DMS 273 (cell line): ENCODE measurements around the gene CD44.

Experiments
- DNase-seq: peaks from one replicate; lab custom pipeline; 2025; ENCODE audit not compliant: unreplicated experiment; lab: John Stamatoyannopoulos, UW

The CD44 gene

DNA sequence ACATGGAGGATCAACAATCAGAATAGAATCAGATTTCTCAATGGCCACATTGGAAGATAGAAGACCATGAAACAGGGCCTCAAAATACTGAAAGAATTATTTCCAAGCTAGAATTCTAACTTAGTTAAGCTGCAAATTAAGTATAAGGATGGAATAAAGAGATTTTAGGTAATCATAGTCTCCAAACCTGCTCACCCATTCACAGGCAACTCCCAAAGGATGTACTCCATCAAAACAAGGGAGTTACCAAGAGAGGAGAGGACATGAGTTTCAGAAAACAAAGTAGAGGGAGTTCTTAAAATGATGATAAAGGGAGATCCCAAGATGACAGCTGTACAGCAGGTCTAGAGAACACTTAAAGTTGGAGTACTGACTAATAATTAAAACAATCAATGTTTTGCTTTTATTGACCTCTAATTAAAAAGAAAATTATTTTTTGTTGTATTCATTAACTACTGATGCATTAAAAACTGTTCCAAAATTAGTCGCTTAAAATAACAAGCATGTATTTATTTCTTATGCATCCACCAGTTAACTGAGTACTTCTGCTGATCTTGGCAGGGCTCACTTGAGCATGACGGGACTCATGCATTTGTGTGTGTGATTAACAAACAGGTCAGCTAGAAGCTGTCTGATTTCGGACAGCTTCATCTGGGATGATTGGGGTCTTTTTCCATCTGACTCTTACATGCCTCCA, 95.6 kb downstream of the CD44 start:
- DNase-seq, result no peak

DNA sequence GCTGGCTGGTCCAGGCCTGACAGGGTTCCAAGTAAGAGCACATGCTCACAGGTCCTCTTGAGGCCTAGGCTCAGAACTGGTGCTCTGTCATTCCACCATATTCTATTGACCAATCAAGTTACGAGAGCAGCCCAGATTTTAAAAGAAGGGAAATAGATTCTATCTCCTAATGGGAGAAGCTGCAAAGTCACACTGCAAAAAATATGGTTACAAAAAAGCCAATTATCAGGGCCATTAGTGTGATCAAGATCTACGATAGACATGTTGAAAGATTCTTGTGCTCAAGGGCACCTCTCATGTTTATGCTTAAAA, 96.1 kb downstream of the CD44 start:
- no peak for DNase-seq

GRCh38 chr11:35235498-35235897, 96.5 kb downstream of the CD44 start:
- no peak for DNase-seq

GRCh38 chr11:35235936-35236666, 97.1 kb downstream of the CD44 start:
- DNase-seq, result peak; percentile 2

DNA sequence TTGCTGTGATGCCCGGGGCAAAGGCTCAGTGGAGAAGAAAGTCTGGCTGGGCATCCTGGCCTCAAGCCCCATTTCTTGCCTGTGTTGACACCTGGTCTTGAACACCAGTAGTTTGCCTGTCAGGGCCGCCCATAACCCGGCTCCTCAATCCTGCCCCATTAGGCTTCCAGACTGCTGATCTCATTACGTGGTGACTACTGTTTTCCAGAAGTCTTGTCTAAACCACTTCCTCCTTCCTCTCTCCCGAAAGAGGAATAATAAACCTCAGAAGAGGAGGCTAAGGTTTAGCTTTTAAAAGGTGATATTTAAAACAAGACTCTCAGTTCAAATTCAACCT, 97.7 kb downstream of the CD44 start:
- no peak for DNase-seq

DNA sequence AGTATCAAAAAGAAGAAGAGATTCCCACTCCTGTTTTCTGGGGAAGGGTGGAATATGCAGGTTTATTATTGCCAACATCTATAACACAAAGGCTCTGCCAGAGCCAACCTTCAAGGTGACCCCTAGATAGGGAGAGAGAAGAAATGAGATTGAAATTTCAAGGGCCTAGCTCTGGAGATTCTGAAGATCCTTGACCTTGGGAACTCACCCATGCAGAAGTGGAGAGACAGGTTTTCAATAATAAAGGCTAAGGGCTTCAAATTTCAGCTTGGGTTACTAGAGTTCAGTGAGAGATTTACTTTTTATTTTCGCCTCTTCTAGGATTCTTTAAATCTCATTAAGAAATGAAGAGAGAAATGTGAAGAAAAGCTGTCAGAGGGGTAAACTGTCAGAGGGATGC, 98.4 kb downstream of the CD44 start:
- DNase-seq, result no peak

GRCh38 chr11:35237860-35238715, 99.1 kb downstream of the CD44 start:
- DNase-seq, result peak; percentile 81

DNA sequence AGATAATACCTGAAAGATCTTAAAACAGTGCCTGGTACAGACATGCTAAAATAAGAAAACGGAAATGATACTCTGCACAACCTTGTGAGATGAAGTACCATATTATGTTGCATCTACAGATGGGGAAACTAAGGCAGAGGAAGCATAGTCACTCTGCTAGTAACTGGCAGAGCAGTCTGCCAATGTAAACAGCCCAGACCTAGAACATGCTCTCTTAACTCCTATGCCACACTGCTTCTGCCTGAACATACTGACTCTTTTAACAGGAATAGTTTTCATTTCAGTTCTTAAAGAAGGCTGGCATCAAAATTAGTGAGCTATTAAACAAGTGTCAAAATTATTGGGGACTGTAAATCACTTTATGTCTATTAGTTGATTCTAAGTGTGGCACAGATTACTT, 99.9 kb downstream of the CD44 start:
- DNase-seq, result no peak

- no peak for DNase-seq
Measured at GRCh38 chr11:35239471-35240075, 100.6 kb downstream of the CD44 start.

- DNase-seq, result no peak
Measured at GRCh38 chr11:35241083-35241482, 102.1 kb downstream of the CD44 start.

GRCh38 chr11:35241531-35241930, 102.6 kb downstream of the CD44 start:
- DNase-seq, result no peak

GRCh38 chr11:35242412-35243242, 103.7 kb downstream of the CD44 start:
- DNase-seq, result no peak

DNA sequence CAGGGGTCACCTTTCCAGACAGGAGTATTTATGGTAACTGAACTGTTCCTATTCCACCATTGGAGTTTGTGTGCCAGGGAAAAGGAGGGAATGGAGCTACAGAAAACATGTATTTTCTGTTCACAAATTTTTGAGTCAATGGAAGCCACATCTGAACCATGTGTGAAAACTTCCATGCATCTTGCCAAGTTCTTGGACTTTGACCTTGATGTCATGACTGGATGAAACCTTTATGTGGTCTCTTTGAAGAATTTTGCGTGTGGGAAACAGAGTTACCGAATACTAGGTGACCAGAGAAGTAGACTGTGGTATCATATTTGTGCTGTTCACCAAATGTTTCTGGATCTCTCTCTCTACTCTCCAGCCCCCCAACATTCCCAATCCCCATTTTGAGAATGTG, 104.8 kb downstream of the CD44 start:
- no peak for DNase-seq

DNA sequence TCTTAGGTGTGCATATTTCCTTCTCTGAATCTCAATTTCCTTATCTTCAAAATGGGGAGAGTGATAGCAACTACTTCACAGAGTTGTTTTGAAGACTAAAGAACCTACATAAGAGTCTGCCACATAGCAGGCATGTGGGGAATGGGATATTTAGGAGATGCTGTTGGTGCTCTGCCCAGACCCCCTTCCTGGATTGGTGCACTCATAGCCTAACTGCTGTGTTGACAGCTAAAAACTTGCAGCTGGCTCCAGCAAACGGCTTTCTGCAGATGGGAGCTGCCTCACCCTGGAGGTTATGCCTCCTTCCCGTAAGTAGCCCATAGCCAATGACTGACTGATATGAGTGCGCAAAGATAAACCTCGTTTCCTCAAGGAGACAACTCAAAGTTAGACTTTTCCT, 106.1 kb downstream of the CD44 start:
- no peak for DNase-seq

- DNase-seq, result no peak
Measured at GRCh38 chr11:35245786-35246185, 106.8 kb downstream of the CD44 start.

DNA sequence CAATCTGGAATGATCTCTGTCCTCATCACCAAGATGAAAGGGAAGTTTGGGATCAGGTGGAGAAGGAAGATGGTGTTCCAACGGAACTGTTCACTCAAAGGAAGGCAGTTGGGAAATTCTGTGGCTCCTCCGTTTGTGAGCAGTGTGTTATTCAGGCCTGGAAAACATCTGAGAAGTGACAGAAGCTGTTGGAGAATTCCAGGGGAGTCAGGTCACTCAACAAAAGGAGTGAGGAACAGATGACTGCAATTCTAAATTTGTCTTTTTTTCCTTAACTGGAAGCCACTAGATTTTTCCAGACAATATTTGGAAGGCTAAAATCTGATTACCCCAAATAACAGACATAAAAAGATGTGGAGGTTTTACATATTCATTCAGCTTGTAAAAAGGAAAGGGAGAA, 107.8 kb downstream of the CD44 start:
- no peak for DNase-seq

DNA sequence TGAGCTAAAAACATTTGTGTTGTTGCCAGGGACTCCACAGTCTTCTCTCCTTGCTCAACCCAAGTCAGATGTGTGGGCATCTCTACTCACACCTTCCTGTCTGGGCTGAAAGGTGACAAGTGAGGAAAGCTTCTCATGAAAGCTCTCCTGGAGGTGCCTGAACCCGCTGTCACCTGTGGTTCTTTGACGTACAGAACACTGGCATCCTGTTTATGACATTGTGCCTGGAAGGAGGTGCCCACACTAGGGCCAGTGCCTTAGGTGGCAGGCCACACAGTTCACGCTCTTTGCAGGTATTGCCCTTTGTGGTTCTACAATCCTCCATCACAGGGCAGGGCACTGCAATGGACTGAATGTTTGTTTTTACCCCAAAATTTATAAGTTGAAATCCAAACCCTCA, 108.5 kb downstream of the CD44 start:
- DNase-seq, result no peak

DNA sequence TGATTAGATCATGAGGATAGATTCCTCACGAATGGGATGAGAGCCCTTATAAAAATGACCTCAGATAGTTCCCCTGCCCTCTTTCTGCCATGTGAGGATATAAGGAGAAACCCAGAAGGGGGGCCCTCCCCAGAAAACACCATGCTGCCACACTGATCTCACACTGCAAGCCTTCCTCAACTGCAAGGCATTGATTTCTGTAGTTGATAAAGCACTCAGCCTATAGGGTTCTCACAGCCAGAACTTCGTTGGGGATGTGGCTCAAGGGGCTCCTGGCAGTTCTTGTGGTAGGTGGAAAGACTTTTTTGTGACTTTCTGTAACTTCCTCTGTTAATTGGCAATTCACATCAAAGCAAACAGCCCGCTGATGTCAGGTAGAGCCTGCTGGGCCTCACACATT, 108.9 kb downstream of the CD44 start:
- DNase-seq, result no peak

- DNase-seq, result no peak
Measured at GRCh38 chr11:35248558-35249323, 109.8 kb downstream of the CD44 start.

DNA sequence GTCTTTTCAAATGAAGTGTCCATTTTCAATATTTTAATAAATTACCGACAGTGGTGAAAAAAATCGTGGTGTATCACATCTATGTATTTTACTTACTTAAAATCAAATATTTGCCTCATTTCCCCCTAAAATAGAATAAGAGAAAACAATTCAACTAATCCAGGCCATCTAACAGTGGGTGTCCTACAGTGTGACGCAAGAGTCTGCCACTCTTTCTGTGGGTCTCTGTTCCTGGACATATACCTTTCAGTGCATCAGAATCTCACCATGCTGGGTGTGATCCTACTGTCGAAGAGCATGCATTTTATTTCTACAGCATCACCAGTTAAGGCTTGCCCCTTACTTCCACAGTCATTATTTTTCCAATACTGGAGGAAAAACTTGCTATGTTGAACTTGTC, 111.2 kb downstream of the CD44 start:
- no peak for DNase-seq
